Peyer's patch (tissue), 4 donors: ENCODE measurements around the gene COX6B2. TPM values are rescaled to one million over a fixed set of nuclear protein-coding genes. Genes with fewer than 3 reads are reported as not detected.
A peak's percentile ranks its signal among the peaks of the same experiment; 100 is the strongest.

Source experiments
- DNase-seq, 3 donors: peaks; one replicate each; pipeline ENCODE4 v3.0.0-alpha.2; 2017 to 2019
- H3K27ac ChIP-seq, 4 donors: fragments of 200-600 bp; sonication (generic); one replicate each; pipeline ENCODE4 v1.5.1; 2016 to 2019
- H3K27me3 ChIP-seq, 2 donors: fragments of 200-600 bp; sonication (generic); one replicate each; pipeline ENCODE4 v1.5.1; 2019
- H3K36me3 ChIP-seq, 3 donors: fragments of 200-600 bp; sonication (generic); one replicate each; pipeline ENCODE4 v1.5.1; 2016 to 2019
- H3K4me1 ChIP-seq, 4 donors: fragments of 200-600 bp; sonication (generic); one replicate each; pipeline ENCODE4 v1.5.1; 2016 to 2019
- H3K4me3 ChIP-seq, 4 donors: fragments of 200-600 bp; sonication (generic); 1 replicate in 3 of 4; 2 replicates in 1 of 4; pipeline ENCODE4 v1.5.1; 2016 to 2019; ENCODE audit warnings: mild to moderate bottlenecking in 1 of 4
- H3K9me3 ChIP-seq, 4 donors: fragments of 200-600 bp; sonication (generic); one replicate each; pipeline ENCODE4 v1.5.1; 2016 to 2019; ENCODE audit warnings: mild to moderate bottlenecking in 1 of 4
- CTCF ChIP-seq, 6 experiments: fragments of 450-650 bp in 4 of 6; fragments of 200-600 bp in 2 of 6; sonication (generic) in 1 of 6; IDR thresholded peaks; one replicate each; pipeline ENCODE4 v1.5.1; 2017 to 2019; ENCODE audit warnings: antibody characterized with exemption in 6 of 6, mild to moderate bottlenecking in 3 of 6, moderate library complexity in 1 of 6
- POLR2A ChIP-seq, 2 donors: fragments of 450-650 bp; IDR thresholded peaks; one replicate each; pipeline ENCODE4 v1.5.1; 2017; ENCODE audit warnings: antibody characterized with exemption in 2 of 2, mild to moderate bottlenecking in 2 of 2, moderate library complexity in 2 of 2
- total RNA-seq, 4 donors: library from RNA; depleted of rRNA; stranded (reverse); fragments of >200 nt; gene quantifications; one replicate each; pipeline ENCODE4 v1.1.0, GENCODE V29; 2016

Gene COX6B2
- total RNA-seq, 4 donors from 2014 or later: not detected

GRCh38 chr19:55382013-55382412, 27.5 kb upstream of the COX6B2 start:
- H3K27me3 ChIP-seq: peaks cover 0 to 5% of the 10 kb centered on the region in 2 donors
- no peaks in the 10 kb centered on the region for H3K9me3 ChIP-seq
- no peak overlapping the region for H3K27ac ChIP-seq
- TF ChIP-seq CTCF (IDR thresholded peaks at IDR 0.05) (no peak), POLR2A (IDR thresholded peaks at IDR 0.05) (no peak)
- H3K36me3 ChIP-seq: peaks cover 0 to 3% (median 0%) of the 10 kb centered on the region in 3 donors
- no peak for DNase-seq
- peaks cover 3 to 31% (median 11%) of the 10 kb centered on the region in 4 donors for H3K4me1 ChIP-seq
- H3K4me3 ChIP-seq: no peak overlapping the region

DNA sequence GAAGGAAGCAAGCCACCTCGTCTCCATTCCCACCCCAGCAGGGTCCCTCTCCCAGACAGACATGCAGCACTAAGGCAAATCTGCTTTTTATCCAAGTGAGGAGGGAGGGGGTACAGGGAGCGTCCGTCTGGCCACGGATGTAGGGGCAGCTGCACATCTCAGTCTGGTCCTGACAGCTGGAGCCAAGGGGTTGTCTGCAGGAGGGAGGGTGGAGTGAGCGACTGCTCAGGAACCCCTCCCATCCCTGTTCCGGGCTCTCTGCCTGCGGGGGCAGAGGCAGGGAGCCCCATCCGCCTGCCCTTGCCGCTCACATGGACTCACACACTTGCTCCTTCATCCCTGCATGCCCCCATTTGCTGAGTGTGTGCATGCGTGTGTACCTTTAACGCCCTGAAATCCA, 24.7 kb upstream of the COX6B2 start:
- no peak overlapping the region for H3K27ac ChIP-seq
- peaks cover 0 to 21% (median under 1%) of the 10 kb centered on the region in 4 donors for H3K4me1 ChIP-seq
- TF ChIP-seq POLR2A (IDR thresholded peaks at IDR 0.05) (no peak), CTCF (IDR thresholded peaks at IDR 0.05) (no peak)
- no peaks in the 10 kb centered on the region for H3K9me3 ChIP-seq
- H3K27me3 ChIP-seq: peaks cover 0 to 9% of the 10 kb centered on the region in 2 donors
- H3K36me3 ChIP-seq: no peaks in the 10 kb centered on the region
- H3K4me3 ChIP-seq: no peak overlapping the region
- DNase-seq: no peak

DNA sequence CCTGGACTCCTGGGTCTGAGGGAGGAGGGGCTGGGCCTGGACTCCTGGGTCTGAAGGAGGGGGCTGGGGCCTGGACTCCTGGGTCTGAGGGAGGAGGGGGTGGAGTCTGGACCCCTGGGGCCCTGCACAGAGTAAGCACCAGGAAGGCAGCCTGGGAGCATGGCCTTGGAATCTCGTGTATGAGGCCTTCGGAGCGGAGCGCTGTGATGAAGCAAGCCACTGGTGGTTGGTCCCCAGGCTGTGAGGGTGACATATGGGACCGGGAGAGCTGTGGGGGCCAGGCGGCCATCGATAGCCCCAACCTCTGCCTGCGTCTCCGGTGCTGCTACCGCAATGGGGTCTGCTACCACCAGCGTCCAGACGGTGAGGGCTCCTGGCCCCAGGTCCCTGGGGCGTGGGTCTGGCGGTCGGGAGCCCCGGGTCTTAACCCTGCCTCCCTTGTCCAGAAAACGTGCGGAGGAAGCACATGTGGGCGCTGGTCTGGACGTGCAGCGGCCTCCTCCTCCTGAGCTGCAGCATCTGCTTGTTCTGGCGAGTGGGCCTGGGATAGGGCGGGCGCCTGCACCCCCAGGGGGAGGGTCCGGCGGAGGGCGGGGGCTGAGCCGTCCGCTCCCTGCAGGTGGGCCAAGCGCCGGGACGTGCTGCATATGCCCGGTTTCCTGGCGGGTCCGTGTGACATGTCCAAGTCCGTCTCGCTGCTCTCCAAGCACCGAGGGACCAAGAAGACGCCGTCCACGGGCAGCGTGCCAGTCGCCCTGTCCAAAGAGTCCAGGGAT, 23.0 kb upstream of the COX6B2 start:
- Histone ChIP-seq H3K4me3 (no peak overlapping the region), H3K4me1 (peaks cover 0 to 14% (median 2%) of the 10 kb centered on the region in 4 donors), H3K27me3 (peaks cover 0 to 20% of the 10 kb centered on the region in 2 donors), H3K9me3 (no peaks in the 10 kb centered on the region), H3K36me3 (no peaks in the 10 kb centered on the region), H3K27ac (no peak overlapping the region)
- no peak for DNase-seq
- no peak for TF ChIP-seq CTCF (IDR thresholded peaks at IDR 0.05)
- TF ChIP-seq POLR2A (IDR thresholded peaks at IDR 0.05): no peak

DNA sequence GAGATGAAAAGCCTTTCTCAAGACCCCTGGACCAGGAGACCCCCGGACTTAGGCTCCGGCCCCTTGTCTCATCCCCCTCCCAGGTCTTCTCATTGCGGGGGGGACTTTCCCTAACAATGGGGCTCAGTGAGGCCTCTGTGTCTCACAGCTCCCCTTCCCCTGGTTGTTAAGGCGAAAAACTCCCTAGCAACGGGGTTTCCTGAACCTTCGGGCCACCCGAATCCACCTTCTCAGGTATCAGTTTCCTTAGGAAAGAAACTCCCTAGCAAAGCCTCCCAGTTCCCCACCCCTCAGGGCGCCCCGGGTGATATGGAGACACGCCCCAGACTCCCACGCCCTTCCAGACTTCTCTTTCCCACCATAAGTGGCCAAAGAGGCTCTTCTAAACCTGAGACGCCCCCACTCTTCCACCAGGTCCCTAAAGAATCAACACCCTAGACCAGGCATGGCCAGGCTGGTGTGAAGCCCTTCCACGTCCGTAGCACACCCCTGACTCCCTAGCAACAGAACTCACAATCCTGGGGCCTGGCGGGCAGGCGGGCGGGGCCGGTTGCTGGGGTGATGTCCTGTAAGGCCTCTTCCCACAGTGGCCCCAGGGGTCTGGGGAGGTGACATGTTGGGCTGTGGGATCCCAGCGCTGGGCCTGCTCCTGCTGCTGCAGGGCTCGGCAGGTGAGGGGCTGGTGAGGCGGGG, 21.9 kb upstream of the COX6B2 start, which contains the start of gene TMEM190:
Gene TMEM190, plus strand, starts transcription at position 586 of the 693 bp plus-strand sequence. Its CDS starts 28 bp downstream, at position 614.
- no peak within 1 kb of the TSS for H3K4me3 ChIP-seq
- H3K27me3 ChIP-seq: peaks cover 0 to 27% of the 10 kb centered on the region in 2 donors
- TF ChIP-seq CTCF (IDR thresholded peaks at IDR 0.05): no peak
- TF ChIP-seq POLR2A (IDR thresholded peaks at IDR 0.05): no peak
- no peak within 1 kb of the TSS for H3K27ac ChIP-seq
- peaks cover 0 to 12% (median 2%) of the 10 kb centered on the region in 4 donors for H3K4me1 ChIP-seq
- no peaks in the 10 kb centered on the region for H3K36me3 ChIP-seq
- no peaks in the 10 kb centered on the region for H3K9me3 ChIP-seq
- DNase-seq: no peak

DNA sequence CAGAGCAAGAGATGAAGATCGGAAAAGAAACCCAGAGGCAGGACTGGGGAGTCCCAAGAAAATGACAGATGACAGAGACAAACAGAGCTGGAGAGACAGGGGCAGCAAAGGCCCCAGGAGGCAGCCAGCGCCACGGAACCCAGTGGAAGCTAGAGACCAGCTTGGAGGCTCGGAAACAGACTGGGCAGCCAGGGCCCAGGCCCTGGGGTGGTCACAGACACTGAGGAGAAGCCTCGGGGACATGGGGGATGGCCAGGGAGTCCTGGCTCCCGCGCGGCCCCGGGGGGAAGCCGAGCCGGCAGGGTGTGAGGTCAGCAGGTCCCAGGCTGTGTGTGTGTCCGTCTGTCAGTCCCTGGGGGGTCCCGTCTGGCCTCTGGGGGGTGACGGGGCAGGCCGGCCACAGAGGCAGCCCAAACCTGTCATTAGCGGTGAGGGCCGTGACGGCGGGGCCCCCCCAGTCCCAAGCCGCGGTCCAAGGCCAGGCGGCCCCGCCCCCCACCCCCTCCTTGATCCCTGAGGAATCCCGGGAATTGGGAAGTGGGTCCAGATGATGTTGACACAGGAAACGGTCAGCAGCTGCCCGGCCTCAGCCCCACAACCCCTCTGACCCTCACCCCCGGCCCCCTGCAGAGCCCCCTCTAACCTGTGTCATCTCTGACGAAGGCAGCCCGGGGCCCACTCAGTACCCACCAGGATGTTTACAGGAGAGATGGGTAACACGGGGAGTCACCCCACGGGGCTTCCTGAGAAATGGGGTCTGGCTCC, 19.7 kb upstream of the COX6B2 start:
- no peak for DNase-seq
- H3K27me3 ChIP-seq: peaks cover 0 to 41% of the 10 kb centered on the region in 2 donors
- no peaks in the 10 kb centered on the region for H3K9me3 ChIP-seq
- TF ChIP-seq POLR2A (IDR thresholded peaks at IDR 0.05) (no peak), CTCF (IDR thresholded peaks at IDR 0.05) (no peak)
- H3K4me1 ChIP-seq: peaks cover 0 to 24% (median 6%) of the 10 kb centered on the region in 4 donors
- no peaks in the 10 kb centered on the region for H3K36me3 ChIP-seq
- peak overlapping the region in 1 of 4 donors; percentile 4 for H3K4me3 ChIP-seq
- H3K27ac ChIP-seq: no peak overlapping the region
